WTC11 (cell line): ENCODE measurements around the gene MMGT1.

Experiments used
- ELF4 ChIP-seq: sonication (generic); formaldehyde crosslinking; IDR thresholded peaks from 2 replicates; pipeline ENCODE4 v1.8.1; 2022; ENCODE audit warnings: low read depth, mild to moderate bottlenecking, moderate library complexity, missing genetic modification reagents
- TF ChIP-seq, protein P1 (sequence below): fragments of 200-600 bp; IDR thresholded peaks from 2 replicates; pipeline ENCODE4 v1.8.0; 2022; ENCODE audit warnings: antibody characterized with exemption
- TF ChIP-seq, protein P2 (sequence below): fragments of 250-450 bp; sonication (Bioruptor Pico); IDR thresholded peaks from 2 replicates; pipeline ENCODE4 v1.9.0; 2021; ENCODE audit warnings: mild to moderate bottlenecking
- TF ChIP-seq, protein P3 (sequence below): sonication (generic); formaldehyde crosslinking; IDR thresholded peaks from 2 replicates; pipeline ENCODE4 v1.8.1; 2022; ENCODE audit warnings: mild to moderate bottlenecking, missing genetic modification reagents, moderate library complexity, borderline replicate concordance

DNA sequence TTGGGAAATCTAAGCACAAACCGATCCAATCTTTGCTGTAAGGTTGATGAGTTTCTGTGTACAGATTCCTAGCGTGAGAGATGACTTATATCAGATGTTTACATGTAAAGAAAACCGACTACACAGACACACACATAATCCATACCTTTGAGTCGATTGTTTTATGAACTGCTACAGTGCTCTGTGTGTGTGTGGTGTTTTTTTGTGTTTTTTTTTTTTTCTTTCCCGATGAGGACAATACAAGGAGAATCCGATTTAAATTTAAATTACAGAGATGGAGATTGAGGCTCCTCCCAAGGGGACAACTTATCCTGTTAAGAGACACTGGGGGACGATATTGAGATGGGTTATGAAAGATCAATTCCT lies 11.0 kb upstream of the MMGT1 start:
- TF ChIP-seq, protein P1, sequence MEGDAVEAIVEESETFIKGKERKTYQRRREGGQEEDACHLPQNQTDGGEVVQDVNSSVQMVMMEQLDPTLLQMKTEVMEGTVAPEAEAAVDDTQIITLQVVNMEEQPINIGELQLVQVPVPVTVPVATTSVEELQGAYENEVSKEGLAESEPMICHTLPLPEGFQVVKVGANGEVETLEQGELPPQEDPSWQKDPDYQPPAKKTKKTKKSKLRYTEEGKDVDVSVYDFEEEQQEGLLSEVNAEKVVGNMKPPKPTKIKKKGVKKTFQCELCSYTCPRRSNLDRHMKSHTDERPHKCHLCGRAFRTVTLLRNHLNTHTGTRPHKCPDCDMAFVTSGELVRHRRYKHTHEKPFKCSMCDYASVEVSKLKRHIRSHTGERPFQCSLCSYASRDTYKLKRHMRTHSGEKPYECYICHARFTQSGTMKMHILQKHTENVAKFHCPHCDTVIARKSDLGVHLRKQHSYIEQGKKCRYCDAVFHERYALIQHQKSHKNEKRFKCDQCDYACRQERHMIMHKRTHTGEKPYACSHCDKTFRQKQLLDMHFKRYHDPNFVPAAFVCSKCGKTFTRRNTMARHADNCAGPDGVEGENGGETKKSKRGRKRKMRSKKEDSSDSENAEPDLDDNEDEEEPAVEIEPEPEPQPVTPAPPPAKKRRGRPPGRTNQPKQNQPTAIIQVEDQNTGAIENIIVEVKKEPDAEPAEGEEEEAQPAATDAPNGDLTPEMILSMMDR, result no peak
- TF ChIP-seq, protein P2, sequence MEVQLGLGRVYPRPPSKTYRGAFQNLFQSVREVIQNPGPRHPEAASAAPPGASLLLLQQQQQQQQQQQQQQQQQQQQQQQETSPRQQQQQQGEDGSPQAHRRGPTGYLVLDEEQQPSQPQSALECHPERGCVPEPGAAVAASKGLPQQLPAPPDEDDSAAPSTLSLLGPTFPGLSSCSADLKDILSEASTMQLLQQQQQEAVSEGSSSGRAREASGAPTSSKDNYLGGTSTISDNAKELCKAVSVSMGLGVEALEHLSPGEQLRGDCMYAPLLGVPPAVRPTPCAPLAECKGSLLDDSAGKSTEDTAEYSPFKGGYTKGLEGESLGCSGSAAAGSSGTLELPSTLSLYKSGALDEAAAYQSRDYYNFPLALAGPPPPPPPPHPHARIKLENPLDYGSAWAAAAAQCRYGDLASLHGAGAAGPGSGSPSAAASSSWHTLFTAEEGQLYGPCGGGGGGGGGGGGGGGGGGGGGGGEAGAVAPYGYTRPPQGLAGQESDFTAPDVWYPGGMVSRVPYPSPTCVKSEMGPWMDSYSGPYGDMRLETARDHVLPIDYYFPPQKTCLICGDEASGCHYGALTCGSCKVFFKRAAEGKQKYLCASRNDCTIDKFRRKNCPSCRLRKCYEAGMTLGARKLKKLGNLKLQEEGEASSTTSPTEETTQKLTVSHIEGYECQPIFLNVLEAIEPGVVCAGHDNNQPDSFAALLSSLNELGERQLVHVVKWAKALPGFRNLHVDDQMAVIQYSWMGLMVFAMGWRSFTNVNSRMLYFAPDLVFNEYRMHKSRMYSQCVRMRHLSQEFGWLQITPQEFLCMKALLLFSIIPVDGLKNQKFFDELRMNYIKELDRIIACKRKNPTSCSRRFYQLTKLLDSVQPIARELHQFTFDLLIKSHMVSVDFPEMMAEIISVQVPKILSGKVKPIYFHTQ, result no peak
- TF ChIP-seq, protein P3, sequence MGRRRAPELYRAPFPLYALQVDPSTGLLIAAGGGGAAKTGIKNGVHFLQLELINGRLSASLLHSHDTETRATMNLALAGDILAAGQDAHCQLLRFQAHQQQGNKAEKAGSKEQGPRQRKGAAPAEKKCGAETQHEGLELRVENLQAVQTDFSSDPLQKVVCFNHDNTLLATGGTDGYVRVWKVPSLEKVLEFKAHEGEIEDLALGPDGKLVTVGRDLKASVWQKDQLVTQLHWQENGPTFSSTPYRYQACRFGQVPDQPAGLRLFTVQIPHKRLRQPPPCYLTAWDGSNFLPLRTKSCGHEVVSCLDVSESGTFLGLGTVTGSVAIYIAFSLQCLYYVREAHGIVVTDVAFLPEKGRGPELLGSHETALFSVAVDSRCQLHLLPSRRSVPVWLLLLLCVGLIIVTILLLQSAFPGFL (CRISPR knock-in tag), result no peak
- TF ChIP-seq ELF4, result no peak
